Endothelial cell (in vitro differentiated cells): Measurements from ENCODE around the gene IL10RA. TPM values are rescaled to one million over a fixed set of nuclear protein-coding genes. Genes with fewer than 3 reads are reported as not detected.

Experiments
- DNase-seq: peaks from one replicate; pipeline ENCODE4 v3.0.0; 2021; ENCODE audit warnings: low spot score
- H3K27ac Mint-ChIP-seq: one replicate; pipeline ENCODE4 v1.8.0; 2021; ENCODE audit warnings: mixed read lengths, inconsistent platforms; ENCODE audit not compliant: unreplicated experiment
- H3K27me3 Mint-ChIP-seq: one replicate; pipeline ENCODE4 v1.8.0; 2021; ENCODE audit warnings: mild to moderate bottlenecking, moderate library complexity, mixed read lengths, inconsistent platforms; ENCODE audit not compliant: unreplicated experiment
- H3K36me3 Mint-ChIP-seq: one replicate; pipeline ENCODE4 v1.8.0; 2021; ENCODE audit warnings: mild to moderate bottlenecking, low read depth, mixed read lengths, inconsistent platforms; ENCODE audit not compliant: unreplicated experiment
- H3K4me1 Mint-ChIP-seq: one replicate; pipeline ENCODE4 v1.8.0; 2021; ENCODE audit warnings: mild to moderate bottlenecking, mixed read lengths, inconsistent platforms; ENCODE audit not compliant: unreplicated experiment
- H3K4me3 Mint-ChIP-seq: one replicate; pipeline ENCODE4 v1.8.0; 2021; ENCODE audit warnings: mild to moderate bottlenecking, mixed read lengths, inconsistent platforms; ENCODE audit not compliant: unreplicated experiment
- H3K9me3 Mint-ChIP-seq: one replicate; pipeline ENCODE4 v1.8.0; 2021; ENCODE audit warnings: mixed read lengths, inconsistent platforms; ENCODE audit not compliant: unreplicated experiment
- total RNA-seq: library from RNA; stranded (reverse); fragmentation: NEBNext Ultra II Directional; extraction: Animal tissue kit (Norgen Biotek cat#: 25700); gene quantifications from one replicate; pipeline ENCODE4 v1.2.1, GENCODE V29; 2021; ENCODE audit not compliant: unreplicated experiment
- TF ChIP-seq, protein P1 (sequence below): fragments of 200-600 bp; sonication (generic); IDR thresholded peaks from one replicate; pipeline ENCODE4 v1.5.0; 2021; ENCODE audit warnings: antibody characterized with exemption; ENCODE audit not compliant: unreplicated experiment

Gene IL10RA
- total RNA-seq, 1 donor from 2014 or later: 0.82 TPM

DNA sequence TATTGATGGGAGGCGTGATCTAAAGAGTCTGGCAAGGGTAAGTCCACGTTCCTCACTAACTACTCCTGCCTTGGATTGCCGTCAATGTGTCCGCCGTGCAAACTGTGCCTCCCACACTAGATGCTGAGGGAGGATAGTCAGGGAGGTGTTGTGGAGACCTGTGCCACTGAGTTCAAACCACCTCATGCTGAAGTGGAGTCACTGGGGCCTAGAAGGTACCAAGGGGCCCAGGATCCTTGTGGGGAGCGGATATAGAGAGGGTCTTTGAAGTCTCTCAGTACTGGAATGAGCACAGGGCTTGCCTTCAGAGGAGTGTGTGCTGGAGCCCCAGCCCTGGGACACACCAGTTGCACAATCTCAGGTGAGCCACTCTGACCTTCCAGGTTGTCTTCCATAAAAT, 63.6 kb downstream of the IL10RA start:
- no peak for DNase-seq
- TF ChIP-seq, protein P1, sequence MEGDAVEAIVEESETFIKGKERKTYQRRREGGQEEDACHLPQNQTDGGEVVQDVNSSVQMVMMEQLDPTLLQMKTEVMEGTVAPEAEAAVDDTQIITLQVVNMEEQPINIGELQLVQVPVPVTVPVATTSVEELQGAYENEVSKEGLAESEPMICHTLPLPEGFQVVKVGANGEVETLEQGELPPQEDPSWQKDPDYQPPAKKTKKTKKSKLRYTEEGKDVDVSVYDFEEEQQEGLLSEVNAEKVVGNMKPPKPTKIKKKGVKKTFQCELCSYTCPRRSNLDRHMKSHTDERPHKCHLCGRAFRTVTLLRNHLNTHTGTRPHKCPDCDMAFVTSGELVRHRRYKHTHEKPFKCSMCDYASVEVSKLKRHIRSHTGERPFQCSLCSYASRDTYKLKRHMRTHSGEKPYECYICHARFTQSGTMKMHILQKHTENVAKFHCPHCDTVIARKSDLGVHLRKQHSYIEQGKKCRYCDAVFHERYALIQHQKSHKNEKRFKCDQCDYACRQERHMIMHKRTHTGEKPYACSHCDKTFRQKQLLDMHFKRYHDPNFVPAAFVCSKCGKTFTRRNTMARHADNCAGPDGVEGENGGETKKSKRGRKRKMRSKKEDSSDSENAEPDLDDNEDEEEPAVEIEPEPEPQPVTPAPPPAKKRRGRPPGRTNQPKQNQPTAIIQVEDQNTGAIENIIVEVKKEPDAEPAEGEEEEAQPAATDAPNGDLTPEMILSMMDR: no peak
- Mint-ChIP-seq H3K36me3 (no peaks in the 10 kb centered on the region), H3K4me1 (peaks cover 6% of the 10 kb centered on the region), H3K27me3 (peaks cover 3% of the 10 kb centered on the region), H3K4me3 (no peak overlapping the region), H3K27ac (no peak overlapping the region), H3K9me3 (no peaks in the 10 kb centered on the region)

DNA sequence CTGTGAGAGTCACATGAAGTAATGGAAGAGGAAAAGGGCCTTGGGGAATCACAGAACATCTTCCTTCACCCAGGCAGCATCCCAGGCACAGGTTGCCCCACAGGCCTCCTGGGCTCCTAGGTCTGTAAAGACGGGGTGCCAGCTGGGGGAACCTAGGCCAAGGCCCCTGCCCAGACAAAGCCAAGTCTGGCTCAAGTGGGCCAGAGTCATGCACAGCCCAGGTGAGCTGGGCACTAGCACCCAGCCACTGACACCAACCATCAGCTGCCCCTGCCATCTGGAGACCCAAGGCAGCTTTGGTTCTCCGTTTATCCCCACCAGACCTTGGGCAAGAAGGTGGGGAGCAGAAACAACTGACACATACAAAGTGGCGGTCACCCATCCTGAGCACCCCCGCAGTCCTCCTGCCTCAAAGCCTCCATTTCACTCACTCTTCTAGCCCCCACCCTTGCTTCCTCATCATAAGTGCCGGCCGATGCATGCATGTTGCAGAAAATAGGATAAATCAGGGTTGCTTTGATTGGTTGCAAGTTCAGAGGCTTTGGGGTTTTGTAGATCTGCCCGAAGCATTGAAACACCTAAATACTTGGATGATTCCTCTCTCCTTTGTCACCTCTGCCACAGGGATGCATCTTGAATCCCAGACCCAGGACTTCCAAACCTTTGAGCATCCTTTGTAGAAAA, 64.2 kb downstream of the IL10RA start:
- Mint-ChIP-seq H3K9me3 (no peaks in the 10 kb centered on the region), H3K36me3 (no peaks in the 10 kb centered on the region), H3K27me3 (peaks cover 3% of the 10 kb centered on the region), H3K4me3 (no peak overlapping the region), H3K27ac (no peak overlapping the region), H3K4me1 (peaks cover 6% of the 10 kb centered on the region)
- no peak for DNase-seq
- TF ChIP-seq, protein P1: no peak

Other genes with a start within 250 kb of the IL10RA start
- gene DSCAML1, start 189.2 kb upstream of the IL10RA start, total RNA-seq: 3.8 TPM
- not detected for gene FXYD2, start 161.7 kb upstream of the IL10RA start, total RNA-seq
- gene FXYD6, start 109.7 kb upstream of the IL10RA start, total RNA-seq: 18.1 TPM
- 1.8 TPM for gene TMPRSS13, start 57.0 kb upstream of the IL10RA start, total RNA-seq
- gene TMPRSS4, start 90.7 kb downstream of the IL10RA start, total RNA-seq: not detected
- gene SMIM35, start 100.6 kb downstream of the IL10RA start, total RNA-seq: not detected
- gene SCN4B, start 166.4 kb downstream of the IL10RA start, total RNA-seq: 3.1 TPM
- gene SCN2B, start 190.2 kb downstream of the IL10RA start, total RNA-seq: not detected
- 0.31 TPM for gene JAML, start 238.6 kb downstream of the IL10RA start, total RNA-seq